Colonic mucosa (tissue), 4 donors: ENCODE data around the gene OR13F1. TPM values are rescaled to one million over a fixed set of nuclear protein-coding genes. Genes with fewer than 3 reads are reported as not detected.

Experiments used
- DNase-seq: peaks from one replicate; pipeline ENCODE4 v3.0.0-alpha.2; 2020
- H3K27ac ChIP-seq: fragments of 200-600 bp; one replicate; pipeline ENCODE4 v1.8.0; 2021
- H3K27me3 ChIP-seq: fragments of 200-600 bp; one replicate; pipeline ENCODE4 v1.8.0; 2021
- H3K36me3 ChIP-seq: fragments of 200-600 bp; one replicate; pipeline ENCODE4 v1.8.0; 2021
- H3K4me1 ChIP-seq: fragments of 200-600 bp; one replicate; pipeline ENCODE4 v1.8.0; 2021; ENCODE audit warnings: mild to moderate bottlenecking
- H3K4me3 ChIP-seq: fragments of 200-600 bp; one replicate; pipeline ENCODE4 v1.8.0; 2021
- H3K9ac ChIP-seq, 2 donors: one replicate each; pipeline ENCODE4 v1.7.0; 2013; ENCODE audit warnings: control low read depth in 2 of 2, low read depth in 2 of 2, low read length in 2 of 2
- H3K9me3 ChIP-seq: fragments of 200-600 bp; one replicate; pipeline ENCODE4 v1.8.0; 2021
- intact Hi-C: fragments of 100-400 bp; cut with DNase I; formaldehyde crosslinking; loops from one replicate; pipeline ENCODE4 v1.14.1; 2022
- total RNA-seq, 2 donors: library from RNA; stranded (reverse); fragmentation: NEBNext Ultra II Directional in 1 of 2; extraction: Animal tissue kit (Norgen Biotek cat#: 25700) in 1 of 2; gene quantifications; one replicate each; pipeline ENCODE4 v1.2.1, GENCODE V29; 2021
- TF ChIP-seq, protein P1 (sequence below): fragments of 200-600 bp; IDR thresholded peaks from one replicate; pipeline ENCODE4 v1.8.0; 2022; ENCODE audit warnings: antibody characterized with exemption, mild to moderate bottlenecking
- donor health status: healthy.
- donor health status: DM: no; HTN: no; CAD: no.
- donor health status: DM: no; HTN: no; CAD: no.

Gene OR13F1
- total RNA-seq, 2 donors from 2014 or later, result not detected

DNA sequence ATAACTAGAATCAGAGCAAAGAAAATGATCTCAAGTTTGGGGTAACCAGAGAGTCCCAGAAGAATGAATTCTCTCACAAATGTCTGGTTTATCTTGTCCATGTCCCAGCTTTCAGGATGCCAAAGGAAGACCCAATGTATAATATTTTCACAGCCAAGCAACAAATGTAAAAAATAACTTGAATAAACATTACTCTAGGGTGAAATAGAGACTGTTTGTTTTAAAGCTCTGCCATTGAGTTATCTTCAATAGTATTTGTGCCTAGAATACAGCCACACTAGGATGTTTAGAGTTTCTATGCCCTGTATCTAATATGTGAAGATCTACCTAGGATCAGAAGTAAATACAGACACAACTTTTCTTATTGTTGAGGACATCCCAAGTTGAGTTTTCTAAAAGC, 23.0 kb downstream of the OR13F1 start, which contains the start of gene OR13C4:
OR13C4 (minus strand) TSS at position 101 of the 400 bp plus-strand sequence; CDS start at position 101, 0 bp downstream.
- Histone ChIP-seq H3K27ac (no peak within 1 kb of the TSS), H3K9ac (no peak within 1 kb of the TSS), H3K27me3 (no peaks in the 10 kb centered on the region), H3K4me1 (no peaks in the 10 kb centered on the region), H3K36me3 (no peaks in the 10 kb centered on the region), H3K9me3 (no peaks in the 10 kb centered on the region), H3K4me3 (no peak within 1 kb of the TSS)
- intact Hi-C loops, result no loop called here
- no peak for DNase-seq
- TF ChIP-seq, protein P1, sequence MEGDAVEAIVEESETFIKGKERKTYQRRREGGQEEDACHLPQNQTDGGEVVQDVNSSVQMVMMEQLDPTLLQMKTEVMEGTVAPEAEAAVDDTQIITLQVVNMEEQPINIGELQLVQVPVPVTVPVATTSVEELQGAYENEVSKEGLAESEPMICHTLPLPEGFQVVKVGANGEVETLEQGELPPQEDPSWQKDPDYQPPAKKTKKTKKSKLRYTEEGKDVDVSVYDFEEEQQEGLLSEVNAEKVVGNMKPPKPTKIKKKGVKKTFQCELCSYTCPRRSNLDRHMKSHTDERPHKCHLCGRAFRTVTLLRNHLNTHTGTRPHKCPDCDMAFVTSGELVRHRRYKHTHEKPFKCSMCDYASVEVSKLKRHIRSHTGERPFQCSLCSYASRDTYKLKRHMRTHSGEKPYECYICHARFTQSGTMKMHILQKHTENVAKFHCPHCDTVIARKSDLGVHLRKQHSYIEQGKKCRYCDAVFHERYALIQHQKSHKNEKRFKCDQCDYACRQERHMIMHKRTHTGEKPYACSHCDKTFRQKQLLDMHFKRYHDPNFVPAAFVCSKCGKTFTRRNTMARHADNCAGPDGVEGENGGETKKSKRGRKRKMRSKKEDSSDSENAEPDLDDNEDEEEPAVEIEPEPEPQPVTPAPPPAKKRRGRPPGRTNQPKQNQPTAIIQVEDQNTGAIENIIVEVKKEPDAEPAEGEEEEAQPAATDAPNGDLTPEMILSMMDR, result no peak

DNA sequence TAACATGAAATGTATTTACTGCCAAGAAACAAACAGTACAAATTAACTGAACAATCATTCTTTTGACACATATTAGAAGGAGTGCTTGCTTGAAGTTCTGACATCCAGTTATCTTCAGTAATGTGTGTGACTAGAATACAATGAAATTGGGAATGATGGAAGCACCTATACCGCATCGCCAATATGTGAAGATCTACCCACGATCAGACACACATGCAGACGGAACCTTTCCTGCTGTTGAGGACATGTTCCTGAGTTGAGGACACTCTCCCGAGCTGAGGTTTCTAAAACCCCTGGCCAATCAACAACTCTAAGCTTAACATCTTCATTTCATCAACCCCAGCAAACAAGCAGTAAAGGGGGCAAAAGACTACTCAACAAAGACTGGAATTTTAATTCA, 32.7 kb downstream of the OR13F1 start, which contains the start of gene OR13C3:
OR13C3 (minus strand) TSS at position 101 of the 400 bp plus-strand sequence. CDS start 133 bp downstream, outside the sequence.
- intact Hi-C loops, result no loop called here
- TF ChIP-seq, protein P1, result no peak
- H3K9ac ChIP-seq, result no peak within 1 kb of the TSS
- H3K4me3 ChIP-seq, result no peak within 1 kb of the TSS
- no peak within 1 kb of the TSS for H3K27ac ChIP-seq
- no peaks in the 10 kb centered on the region for H3K9me3 ChIP-seq
- no peak for DNase-seq
- no peaks in the 10 kb centered on the region for H3K4me1 ChIP-seq
- no peaks in the 10 kb centered on the region for H3K36me3 ChIP-seq
- no peaks in the 10 kb centered on the region for H3K27me3 ChIP-seq

DNA sequence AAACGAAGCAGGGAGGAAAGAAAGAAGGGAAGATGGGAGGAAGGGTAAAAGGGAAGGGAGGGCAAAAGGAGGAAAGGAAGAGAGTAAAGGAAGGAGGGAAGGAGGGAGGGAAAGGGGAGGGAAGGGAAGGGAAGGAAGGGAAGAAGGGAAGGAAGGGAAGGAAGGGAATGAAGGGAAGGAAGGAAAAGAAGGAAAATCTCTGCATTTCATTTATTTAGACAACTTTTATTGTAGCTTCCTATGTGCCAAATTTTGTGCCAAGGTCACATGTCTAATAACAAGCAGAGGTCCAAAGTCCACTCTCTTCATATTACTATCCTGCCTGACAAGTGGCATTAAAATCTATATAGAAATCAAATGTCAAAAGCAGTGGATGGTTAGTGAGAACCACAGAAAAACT, 35.2 kb downstream of the OR13F1 start:
- intact Hi-C loops, result no loop called here
- TF ChIP-seq, protein P1, result no peak
- H3K27ac ChIP-seq, result no peak overlapping the region

DNA sequence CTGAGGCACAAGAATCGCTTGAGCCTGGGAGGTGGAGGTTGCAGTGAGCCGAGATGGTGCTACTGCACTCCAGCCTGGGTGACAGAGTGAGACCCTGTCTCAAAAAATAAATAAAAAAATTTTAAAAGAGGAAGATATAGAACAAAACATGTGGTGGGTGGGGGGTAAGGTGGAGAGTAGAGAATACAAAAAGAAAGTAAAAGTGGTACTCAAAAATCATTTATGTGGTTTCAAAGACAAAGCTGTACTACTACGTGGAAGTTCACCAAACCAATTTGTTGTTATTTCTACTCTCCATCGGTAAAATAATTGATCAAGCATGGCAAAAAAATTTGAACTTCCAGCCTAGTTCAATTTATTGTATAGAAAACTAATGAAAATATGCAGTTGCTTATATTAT, 40.6 kb downstream of the OR13F1 start:
- no peak for DNase-seq
- Histone ChIP-seq H3K4me1 (no peaks in the 10 kb centered on the region), H3K4me3 (no peak overlapping the region), H3K9ac (no peak overlapping the region), H3K9me3 (no peaks in the 10 kb centered on the region), H3K27ac (no peak overlapping the region), H3K27me3 (no peaks in the 10 kb centered on the region), H3K36me3 (no peaks in the 10 kb centered on the region)
- intact Hi-C loops, result no loop called here
- TF ChIP-seq, protein P1, result no peak

More for the DNA sequence above, 35.2 kb downstream of the OR13F1 start:
- H3K27me3 ChIP-seq, result no peaks in the 10 kb centered on the region
- H3K9ac ChIP-seq, result no peak overlapping the region
- no peak for DNase-seq
- H3K4me1 ChIP-seq, result no peaks in the 10 kb centered on the region
- H3K9me3 ChIP-seq, result no peaks in the 10 kb centered on the region
- no peak overlapping the region for H3K4me3 ChIP-seq
- H3K36me3 ChIP-seq, result no peaks in the 10 kb centered on the region

DNA sequence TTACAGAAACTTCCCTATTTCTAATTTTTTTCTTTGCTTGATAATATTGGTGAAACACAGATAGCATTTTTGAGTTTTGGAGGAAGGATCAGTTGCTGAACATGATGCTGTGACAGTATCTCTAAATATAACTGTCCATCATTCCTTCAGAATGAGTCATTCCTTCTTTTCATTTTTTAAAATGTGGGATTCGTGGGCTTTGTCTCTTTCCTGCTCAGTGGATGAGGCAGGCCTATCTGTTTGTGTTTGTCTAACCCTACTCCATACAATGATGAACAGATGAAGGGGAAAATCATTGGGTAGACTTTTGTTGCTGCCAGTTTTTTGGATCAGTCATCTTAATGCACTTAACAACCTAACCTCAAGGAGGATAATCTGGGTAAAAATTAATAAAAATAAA, 49.2 kb downstream of the OR13F1 start:
- no peak for DNase-seq
- Histone ChIP-seq H3K27ac (no peak overlapping the region), H3K9me3 (no peaks in the 10 kb centered on the region), H3K36me3 (no peaks in the 10 kb centered on the region), H3K27me3 (no peaks in the 10 kb centered on the region), H3K4me1 (no peaks in the 10 kb centered on the region), H3K9ac (no peak overlapping the region), H3K4me3 (no peak overlapping the region)
- intact Hi-C loops, result no loop called here
- TF ChIP-seq, protein P1, result no peak

Other genes with a start within 250 kb of the OR13F1 start
- gene OR13C4, start 22.9 kb downstream of the OR13F1 start, total RNA-seq, result not detected
- gene OR13C3, start 32.6 kb downstream of the OR13F1 start, total RNA-seq, result not detected
- gene OR13C8, start 64.9 kb downstream of the OR13F1 start, total RNA-seq, result not detected
- not detected for gene OR13C5, start 95.2 kb downstream of the OR13F1 start, total RNA-seq
- gene OR13C2, start 101.4 kb downstream of the OR13F1 start, total RNA-seq, result not detected
- gene OR13C9, start 113.9 kb downstream of the OR13F1 start, total RNA-seq, result not detected
- not detected for gene OR13D1, start 190.3 kb downstream of the OR13F1 start, total RNA-seq
- gene NIPSNAP3A, start 243.4 kb downstream of the OR13F1 start, total RNA-seq, result 10 to 100 TPM; 25.4 to 49.6 TPM